ENCODE measurements around the gene EEFSEC. TPM values are rescaled to one million over a fixed set of nuclear protein-coding genes. Genes with fewer than 3 reads are reported as not detected.
A peak's percentile ranks its signal among the peaks of the same experiment; 100 is the strongest.

EEFSEC gene
- total RNA-seq, 6 donors from 2014 or later: 14.9 to 38.8 (median 17.9) TPM

DNA sequence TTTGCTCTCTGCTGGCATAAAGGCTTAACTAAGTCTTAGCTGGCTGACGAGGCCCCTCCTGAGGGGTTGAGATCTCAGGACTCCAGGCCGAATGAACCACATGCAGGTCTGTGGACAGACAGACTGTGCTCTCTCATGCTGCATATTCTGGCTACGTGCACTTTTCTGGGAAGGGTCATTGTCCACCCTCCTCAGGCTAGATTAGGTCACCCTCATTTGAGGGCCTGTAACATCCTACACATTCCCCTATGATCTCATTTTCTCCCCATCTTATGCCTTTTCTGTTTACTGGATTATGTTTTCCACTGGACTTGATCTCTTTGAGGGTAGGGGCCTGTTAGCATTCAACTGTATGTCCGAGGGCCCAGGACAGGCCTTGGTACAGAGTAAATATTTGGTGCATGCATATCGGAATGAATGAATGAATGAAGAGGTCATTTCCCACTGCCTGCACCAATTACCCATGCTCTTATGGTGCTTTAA is 13.7 kb downstream of the EEFSEC start:
- Histone ChIP-seq H3K4me3 (no peak overlapping the region), H3K36me3 (peaks cover 0 to 4% (median 2%) of the 10 kb centered on the region in 4 donors), H3K27ac (no peak overlapping the region), H3K27me3 (no peaks in the 10 kb centered on the region), H3K4me1 (peaks cover 0 to 11% (median 0%) of the 10 kb centered on the region in 4 donors), H3K9me3 (no peaks in the 10 kb centered on the region)
- TF ChIP-seq POLR2A (IDR thresholded peaks at IDR 0.05) (no peak), POLR2AphosphoS5 (IDR thresholded peaks at IDR 0.05) (no peak), EP300 (IDR thresholded peaks at IDR 0.05) (no peak)
- ATAC-seq (ENCODE audit: low FRiP score in 2 of 2) (no peak), DNase-seq (no peak)
- WGBS, 2 donors: 95 to 97% methylated on average over 5 of the region's 5 CpGs

DNA sequence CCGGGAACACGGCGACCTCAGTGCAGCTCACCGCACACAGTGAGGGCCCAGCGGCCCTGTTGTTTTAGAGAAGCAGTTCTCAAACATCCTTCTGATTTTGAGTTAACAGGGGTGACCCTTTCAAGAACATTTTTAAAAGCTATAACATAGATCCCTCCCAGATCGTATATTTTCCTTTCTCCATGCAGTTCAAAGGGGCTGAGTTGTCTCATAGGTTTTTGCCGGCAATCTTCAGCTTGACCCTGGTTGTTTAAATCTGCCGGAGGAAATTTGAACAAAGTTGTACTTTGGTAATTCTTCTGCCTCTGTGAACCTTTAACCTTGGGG is 14.3 kb downstream of the EEFSEC start:
- H3K9me3 ChIP-seq: no peaks in the 10 kb centered on the region
- TF ChIP-seq POLR2A (IDR thresholded peaks at IDR 0.05): no peak
- no peak for TF ChIP-seq EP300 (IDR thresholded peaks at IDR 0.05)
- TF ChIP-seq, protein P1, sequence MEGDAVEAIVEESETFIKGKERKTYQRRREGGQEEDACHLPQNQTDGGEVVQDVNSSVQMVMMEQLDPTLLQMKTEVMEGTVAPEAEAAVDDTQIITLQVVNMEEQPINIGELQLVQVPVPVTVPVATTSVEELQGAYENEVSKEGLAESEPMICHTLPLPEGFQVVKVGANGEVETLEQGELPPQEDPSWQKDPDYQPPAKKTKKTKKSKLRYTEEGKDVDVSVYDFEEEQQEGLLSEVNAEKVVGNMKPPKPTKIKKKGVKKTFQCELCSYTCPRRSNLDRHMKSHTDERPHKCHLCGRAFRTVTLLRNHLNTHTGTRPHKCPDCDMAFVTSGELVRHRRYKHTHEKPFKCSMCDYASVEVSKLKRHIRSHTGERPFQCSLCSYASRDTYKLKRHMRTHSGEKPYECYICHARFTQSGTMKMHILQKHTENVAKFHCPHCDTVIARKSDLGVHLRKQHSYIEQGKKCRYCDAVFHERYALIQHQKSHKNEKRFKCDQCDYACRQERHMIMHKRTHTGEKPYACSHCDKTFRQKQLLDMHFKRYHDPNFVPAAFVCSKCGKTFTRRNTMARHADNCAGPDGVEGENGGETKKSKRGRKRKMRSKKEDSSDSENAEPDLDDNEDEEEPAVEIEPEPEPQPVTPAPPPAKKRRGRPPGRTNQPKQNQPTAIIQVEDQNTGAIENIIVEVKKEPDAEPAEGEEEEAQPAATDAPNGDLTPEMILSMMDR (IDR thresholded peaks at IDR 0.05): no peak
- no peak for TF ChIP-seq POLR2AphosphoS5 (IDR thresholded peaks at IDR 0.05)
- H3K4me1 ChIP-seq: peaks cover 0 to 11% (median 0%) of the 10 kb centered on the region in 4 donors
- DNase-seq (no peak), ATAC-seq (ENCODE audit: low FRiP score in 2 of 2) (no peak)
- peaks cover 0 to 3% (median 0%) of the 10 kb centered on the region in 4 donors for H3K36me3 ChIP-seq
- 89 to 94% methylated on average over 8 of the region's 8 CpGs for WGBS, 2 donors
- no peak overlapping the region for H3K27ac ChIP-seq
- H3K27me3 ChIP-seq: no peaks in the 10 kb centered on the region
- H3K4me3 ChIP-seq: no peak overlapping the region

DNA sequence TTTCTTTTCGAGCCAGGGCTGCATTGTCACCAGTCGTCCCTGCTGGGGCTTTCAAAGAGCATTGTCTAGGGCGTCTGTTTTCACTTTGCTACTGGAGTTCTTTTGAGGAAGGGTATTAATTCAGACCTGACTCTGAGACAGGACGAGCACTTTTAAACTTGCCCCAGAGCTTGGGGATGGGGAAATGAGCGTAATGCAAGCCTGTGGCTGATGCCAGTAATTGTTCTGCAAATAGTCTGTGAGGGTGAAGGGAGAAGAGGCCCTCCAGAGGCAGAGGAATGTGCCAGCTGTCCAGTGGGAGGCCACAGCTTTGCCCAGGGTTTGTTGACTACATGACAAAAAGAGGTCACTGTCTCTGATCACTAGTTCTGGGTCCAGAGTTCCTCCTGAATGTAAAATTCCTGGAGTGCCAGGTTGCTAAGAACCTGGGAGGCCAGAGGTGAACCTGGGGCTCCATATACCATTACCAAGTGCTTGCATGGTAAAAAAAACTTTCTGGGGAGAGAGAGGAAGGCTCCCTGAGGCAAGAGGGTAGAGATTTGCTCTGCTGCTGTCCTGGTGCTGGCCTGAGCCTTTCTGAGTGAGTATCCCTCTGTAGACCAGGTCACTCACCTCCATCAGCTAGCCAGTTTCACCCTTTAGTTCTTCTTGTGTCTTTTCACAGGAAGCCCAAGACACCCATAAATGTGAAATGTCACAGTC is 14.8 kb downstream of the EEFSEC start:
- Histone ChIP-seq H3K4me3 (no peak overlapping the region), H3K27me3 (no peaks in the 10 kb centered on the region), H3K36me3 (peaks cover 0 to 3% (median 0%) of the 10 kb centered on the region in 4 donors), H3K4me1 (peaks cover 0 to 11% (median 0%) of the 10 kb centered on the region in 4 donors), H3K27ac (no peak overlapping the region), H3K9me3 (no peaks in the 10 kb centered on the region)
- no peak for DNase-seq
- TF ChIP-seq POLR2A (IDR thresholded peaks at IDR 0.05) (no peak), EP300 (IDR thresholded peaks at IDR 0.05) (no peak), POLR2AphosphoS5 (IDR thresholded peaks at IDR 0.05) (no peak)
- TF ChIP-seq, protein P1 (IDR thresholded peaks at IDR 0.05): no peak
- ATAC-seq (ENCODE audit: low FRiP score in 2 of 2): no peak
- WGBS, 2 donors: 67 to 90% methylated on average over 5 of the region's 5 CpGs

DNA sequence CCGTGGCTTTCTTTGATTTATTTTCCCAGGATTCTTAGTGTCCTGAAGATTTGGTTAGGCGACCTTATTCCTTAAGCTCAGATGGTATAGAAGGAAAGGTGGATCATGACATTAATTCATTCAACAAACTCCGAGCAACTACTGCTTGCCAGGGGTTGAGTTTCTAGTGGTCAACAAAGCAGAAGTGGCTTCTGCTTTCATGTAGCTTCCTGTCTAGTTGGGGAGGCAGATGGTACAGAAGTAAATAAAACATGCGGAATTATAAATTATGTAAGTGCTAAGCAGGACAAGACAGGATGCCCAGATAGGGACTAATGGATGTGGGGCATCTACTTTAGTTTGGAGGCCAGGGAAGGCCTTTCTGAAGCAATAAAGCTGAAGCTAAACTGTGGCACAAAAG is 15.6 kb downstream of the EEFSEC start:
- Histone ChIP-seq H3K4me1 (peaks cover 0 to 12% (median 0%) of the 10 kb centered on the region in 4 donors), H3K27me3 (no peaks in the 10 kb centered on the region), H3K9me3 (no peaks in the 10 kb centered on the region), H3K4me3 (no peak overlapping the region), H3K27ac (no peak overlapping the region), H3K36me3 (peaks cover 0 to 3% (median 0%) of the 10 kb centered on the region in 4 donors)
- no peak for DNase-seq
- no peak for TF ChIP-seq EP300 (IDR thresholded peaks at IDR 0.05)
- TF ChIP-seq, protein P1 (IDR thresholded peaks at IDR 0.05): no peak
- TF ChIP-seq POLR2A (IDR thresholded peaks at IDR 0.05): no peak
- no peak for TF ChIP-seq POLR2AphosphoS5 (IDR thresholded peaks at IDR 0.05)
- no peak for ATAC-seq (ENCODE audit: low FRiP score in 2 of 2)
- WGBS, 2 donors: 68 to 76% methylated on average over 4 of the region's 4 CpGs

DNA sequence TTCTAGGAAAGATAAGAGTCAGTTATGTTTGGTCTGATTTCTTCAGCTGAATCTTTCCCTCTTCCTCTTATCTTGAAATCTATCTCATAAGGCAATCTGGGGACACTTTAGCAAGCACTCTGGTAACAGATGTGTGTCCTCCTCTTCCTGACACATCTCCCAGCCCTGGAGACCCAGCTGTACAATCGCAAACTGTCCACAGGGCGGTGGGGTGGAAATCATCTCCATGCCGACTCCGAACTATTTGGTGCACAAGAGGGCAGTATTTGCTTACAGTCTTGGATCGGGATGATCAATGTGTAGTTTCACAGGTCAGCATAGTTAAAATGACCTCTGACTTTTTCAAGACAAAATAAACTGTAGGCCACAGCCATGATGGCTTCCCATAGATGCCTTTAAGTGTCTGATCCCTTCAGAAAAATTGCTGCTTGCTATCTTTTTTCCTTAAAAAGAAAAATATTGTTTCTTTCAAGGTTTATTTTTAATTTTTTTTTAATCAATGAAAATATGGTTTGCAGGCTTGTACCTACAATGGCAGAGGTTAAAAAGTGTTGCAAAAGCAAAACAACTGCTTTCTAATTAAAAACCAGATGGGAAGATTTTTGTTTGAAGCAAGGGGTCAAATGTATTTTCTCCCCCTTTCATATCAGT is 17.7 kb downstream of the EEFSEC start:
- no peak for DNase-seq
- Histone ChIP-seq H3K27ac (no peak overlapping the region), H3K9me3 (no peaks in the 10 kb centered on the region), H3K27me3 (no peaks in the 10 kb centered on the region), H3K4me3 (no peak overlapping the region), H3K36me3 (peaks cover 0 to 3% (median 0%) of the 10 kb centered on the region in 4 donors), H3K4me1 (peaks cover 3 to 23% (median 14%) of the 10 kb centered on the region in 4 donors)
- TF ChIP-seq EP300 (IDR thresholded peaks at IDR 0.05) (no peak), POLR2AphosphoS5 (IDR thresholded peaks at IDR 0.05) (peak in 1 of 2 donors; percentile 28)
- TF ChIP-seq, protein P1 (IDR thresholded peaks at IDR 0.05): peak; percentile 46 to 76 (median 56)
- peak; percentile 54 to 88 for ATAC-seq (ENCODE audit: low FRiP score in 2 of 2)
- WGBS, 2 donors: 36 to 37% methylated on average over 5 of the region's 5 CpGs
